HG02943 (cell line): ENCODE measurements around the gene SCARB2.
A peak's percentile ranks its signal among the peaks of the same experiment; 100 is the strongest.

Experiments
- ATAC-seq: cut with Tn5 transposase; IDR thresholded peaks from one replicate; pipeline ENCODE4 v1.9.1; 2021; ENCODE audit warnings: mild to moderate bottlenecking, low read depth, moderate library complexity; ENCODE audit not compliant: unreplicated experiment

SCARB2 gene

DNA sequence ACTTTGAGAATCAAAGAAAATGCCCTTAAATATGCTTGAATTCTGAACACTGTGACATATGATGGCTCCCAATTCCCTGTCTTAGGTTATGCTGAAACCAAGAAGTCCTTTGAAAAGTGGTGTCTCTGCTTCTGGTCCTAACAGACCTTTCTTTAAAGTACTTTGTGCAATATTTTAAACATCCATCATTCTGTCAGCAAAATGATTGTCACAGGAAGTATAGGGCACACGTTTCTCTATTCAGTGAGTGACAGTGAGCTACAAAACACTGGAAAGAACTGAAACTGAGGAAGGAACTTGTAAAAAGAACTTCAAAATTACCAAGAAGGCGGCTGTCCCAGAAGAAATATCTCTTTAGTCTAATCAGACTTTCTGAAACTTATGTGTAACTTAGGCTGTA, 53.3 kb downstream of the SCARB2 start:
- ATAC-seq, result no peak

DNA sequence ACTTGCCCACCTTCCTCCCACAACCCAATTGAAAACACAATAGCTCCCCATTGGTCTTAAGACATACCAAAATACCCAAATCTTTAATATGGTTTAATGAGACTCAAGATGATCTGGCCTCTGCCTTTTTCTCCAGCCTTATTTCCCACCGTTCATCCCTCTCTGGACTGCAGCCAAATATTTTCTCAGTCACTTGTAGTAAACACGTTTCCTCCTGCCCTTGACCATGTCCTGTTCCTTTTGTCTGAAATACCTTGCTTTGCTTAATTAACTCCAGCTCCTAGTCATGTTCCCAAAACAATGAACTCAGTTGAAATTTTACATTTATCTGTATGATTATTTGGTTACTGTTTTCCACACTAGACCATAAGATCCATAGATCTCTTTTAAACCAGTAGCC, 57.0 kb downstream of the SCARB2 start:
- no peak for ATAC-seq

DNA sequence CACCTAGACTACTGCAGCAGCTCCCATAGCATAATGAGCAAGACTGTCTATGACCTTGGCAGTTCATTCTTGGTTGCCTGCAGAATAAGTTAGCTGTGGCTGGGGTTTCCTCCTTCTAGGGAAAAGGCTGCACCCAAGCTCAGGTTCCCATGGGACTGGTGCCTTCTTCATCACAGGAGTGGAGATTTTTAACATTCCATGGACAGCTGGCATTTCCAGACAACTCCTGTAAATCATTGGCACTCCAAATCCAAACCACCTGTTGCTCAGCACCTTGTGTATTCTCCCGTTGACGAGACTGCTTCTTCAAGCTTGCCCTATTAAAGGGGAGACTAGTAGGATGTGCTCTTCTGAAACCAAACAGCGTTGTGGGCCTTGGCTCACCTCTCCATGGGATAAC, 57.6 kb downstream of the SCARB2 start:
- ATAC-seq, result no peak

DNA sequence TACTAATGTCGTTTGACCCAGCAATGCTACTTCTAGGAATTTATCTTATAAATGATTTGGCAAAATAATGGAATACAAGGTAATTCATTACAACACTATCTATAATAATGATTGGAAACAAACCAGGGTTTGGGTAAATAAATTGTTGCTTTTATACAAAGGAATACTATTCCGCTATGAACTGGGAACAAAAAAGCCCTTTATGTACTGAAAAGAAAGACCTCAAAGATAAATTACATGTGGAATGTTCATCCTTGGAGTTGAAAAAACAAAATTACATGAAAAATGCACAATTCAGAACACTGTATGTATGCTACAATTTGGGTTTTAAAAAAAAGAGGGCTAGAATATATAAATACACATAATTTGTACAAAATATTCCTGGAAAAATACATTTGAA, 60.3 kb downstream of the SCARB2 start:
- ATAC-seq, result no peak

DNA sequence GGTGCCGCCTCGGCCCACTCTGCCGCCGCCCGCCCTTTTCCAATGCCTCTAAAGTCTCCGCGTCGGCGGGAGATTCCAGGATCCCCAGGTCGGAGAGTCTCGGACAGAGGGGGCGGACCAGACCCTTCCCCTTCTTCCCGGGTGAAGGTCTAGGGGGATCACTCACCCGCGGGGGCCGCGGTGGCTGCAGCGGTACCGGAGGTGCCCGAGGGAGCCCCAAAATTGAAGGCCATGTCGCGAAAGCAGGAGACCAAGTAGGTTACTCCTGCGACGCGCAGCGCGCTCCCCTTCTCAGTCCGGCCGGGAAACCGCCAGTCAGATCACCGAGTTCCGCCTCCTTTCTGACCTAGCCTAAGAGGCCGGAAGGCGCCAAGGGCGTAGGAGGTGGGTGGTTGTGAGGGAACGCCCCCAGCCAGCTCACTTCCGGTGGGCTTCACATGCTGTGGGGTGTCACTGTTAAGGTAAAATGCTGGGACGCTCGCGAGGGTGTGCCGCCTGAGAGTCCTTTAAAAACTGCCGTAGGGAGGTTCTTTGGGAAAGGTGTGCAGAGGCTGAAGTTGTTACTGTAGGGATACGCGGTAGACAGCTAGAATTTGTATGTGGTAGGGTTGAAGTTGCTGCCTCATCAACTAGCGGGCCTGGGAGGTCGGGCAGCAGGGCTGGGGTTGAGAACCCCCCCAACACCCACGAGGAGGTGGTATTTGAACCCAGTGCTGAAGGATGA, 65.3 kb downstream of the SCARB2 start, which contains the start of gene NUP54:
Gene NUP54 (minus strand): TSS at position 256 of the 724 bp plus-strand sequence. CDS start 23 bp downstream, at position 233.
- ATAC-seq, result peak; percentile 99

DNA sequence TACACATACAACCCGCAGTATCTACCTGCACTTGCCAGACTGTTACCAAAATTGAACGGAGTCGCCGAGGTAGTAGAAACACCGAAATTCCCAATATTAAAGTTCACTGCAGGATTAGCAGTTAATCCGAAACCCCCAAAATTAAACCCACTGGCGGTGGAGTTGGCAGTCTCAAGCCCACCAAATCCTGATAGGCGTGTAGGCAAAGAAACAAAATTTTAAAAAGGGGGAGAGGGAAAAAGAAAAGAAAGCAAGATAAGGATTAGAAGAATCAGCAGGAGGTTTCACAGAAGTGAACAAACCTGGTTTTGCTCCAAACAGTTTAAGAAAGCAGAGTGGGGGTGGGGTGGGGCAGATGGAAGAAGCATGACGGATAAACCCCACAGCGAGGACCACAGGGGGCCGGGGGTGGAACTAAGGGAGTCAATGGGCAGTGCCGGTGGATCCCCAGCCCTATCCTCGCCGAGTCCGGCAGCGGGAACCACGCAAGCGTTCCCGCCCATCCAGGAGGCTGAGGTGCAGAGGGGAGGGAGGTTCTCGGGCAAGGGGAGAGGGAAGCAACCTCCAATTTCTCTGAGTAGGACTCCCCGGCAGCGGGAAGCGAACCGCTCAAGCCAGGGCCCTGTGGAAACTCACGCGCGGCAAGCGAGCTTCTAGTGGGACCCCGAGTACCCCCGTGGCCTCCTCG, 66.0 kb downstream of the SCARB2 start:
- peak; percentile 27 for ATAC-seq

DNA sequence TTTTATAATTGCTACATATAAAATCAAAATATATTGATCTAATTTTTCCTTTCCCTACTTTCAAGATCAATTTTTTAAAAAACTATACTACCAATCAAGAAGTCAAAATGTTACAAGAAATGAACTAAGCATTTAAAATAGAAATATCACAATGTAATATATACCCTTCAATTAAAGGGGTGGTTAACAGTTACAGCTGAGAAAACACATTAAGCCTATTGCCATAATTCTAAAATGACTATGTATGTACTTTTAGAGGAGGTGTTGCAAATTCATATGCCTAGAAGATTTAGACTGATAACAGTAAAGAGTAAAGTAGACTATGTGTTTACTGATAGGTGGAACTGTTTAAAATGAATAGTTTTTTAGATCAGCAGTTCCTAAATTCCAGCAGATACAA, 69.1 kb downstream of the SCARB2 start:
- ATAC-seq, result no peak

DNA sequence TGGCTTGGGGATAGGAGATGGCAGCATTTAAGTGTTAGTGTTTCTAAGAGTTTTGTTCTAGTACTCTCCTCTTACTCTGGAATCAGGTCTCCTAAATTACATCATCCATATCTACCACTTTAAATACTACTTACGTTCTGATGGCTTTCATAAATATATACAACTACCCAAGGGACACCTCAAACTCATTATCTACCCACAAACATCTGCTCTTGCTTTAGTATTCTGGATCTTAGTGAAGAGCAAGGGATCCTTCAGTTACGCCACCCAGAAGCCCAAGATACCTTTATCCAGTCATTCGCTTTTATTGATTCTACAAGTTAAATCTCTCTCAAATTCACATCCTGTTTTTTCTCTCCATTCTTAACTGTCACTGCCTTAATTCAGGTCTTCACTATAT, 72.4 kb downstream of the SCARB2 start:
- ATAC-seq, result no peak

DNA sequence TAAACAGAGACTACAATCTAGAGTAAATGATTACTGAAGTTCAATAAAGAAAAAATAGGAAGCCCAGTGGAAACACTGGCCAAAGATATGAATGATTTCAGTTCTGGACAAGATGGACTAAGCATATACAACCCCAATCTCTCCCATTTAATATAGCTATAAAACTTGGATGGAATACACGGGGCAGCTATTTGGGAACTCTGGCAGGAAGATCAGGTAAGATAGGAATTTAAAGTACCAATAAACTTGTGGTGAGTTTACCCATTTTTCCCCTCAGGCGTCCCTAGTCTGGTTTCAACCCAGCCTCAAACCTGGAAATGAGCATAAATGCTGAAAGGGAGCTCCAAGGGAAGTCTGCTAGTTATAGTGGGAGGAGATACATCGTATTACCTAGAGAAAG, 85.9 kb downstream of the SCARB2 start:
- ATAC-seq, result no peak

DNA sequence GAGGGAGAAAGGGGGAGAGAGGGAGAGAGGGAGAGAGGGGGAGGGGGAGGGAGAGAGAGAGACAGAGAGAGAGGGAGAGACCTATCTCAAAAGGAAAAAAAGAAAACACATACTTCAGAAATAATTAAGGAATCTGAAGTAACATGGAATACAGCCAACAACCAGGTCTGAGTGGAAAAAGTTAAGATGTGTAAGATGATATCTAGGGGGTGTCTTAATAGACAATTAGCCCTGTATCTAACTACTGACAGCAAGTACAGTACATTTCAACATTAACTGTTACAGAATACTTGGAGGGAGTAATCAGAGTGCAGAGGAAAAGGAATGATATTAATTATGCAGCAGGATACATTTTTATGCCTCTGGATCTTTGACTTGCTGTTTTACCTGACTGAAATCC, 87.8 kb downstream of the SCARB2 start:
- ATAC-seq, result no peak

DNA sequence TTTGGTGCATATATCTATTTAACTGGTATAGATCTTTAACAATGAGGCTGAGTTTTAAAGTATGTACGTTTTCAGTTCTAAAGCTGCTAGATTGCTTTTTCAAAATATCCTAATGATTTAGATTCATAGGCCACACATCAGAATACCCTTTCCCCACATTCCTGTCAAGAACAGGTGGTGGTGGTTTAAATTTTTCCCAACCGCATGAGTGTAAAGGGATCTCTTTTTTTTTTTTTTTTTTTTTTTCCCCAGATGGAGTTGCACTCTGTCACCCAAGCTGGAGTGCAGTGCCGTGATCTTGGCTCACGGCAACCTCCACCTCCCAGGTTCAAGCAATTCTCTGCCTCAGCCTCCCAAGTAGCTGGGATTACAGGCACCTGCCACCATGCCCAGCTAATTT, 93.4 kb downstream of the SCARB2 start:
- no peak for ATAC-seq

DNA sequence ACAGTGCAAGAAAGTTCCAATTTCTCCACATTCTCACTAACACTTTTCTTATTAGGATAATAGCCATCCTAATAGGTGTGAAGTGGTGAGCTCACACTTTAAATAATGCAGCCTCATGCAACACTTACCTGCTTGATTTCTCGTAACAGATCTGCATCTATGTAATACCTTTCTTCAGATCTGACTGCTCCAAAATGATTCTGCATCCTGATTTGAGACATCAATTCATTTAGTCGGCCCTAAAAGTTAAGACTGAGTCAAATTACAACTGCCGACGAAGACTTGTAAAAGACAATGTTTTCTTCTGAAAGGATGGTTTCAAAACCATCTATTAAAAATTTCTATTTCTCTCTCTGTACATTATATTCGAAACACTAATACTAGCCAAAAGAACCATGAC, 96.1 kb downstream of the SCARB2 start:
- no peak for ATAC-seq

DNA sequence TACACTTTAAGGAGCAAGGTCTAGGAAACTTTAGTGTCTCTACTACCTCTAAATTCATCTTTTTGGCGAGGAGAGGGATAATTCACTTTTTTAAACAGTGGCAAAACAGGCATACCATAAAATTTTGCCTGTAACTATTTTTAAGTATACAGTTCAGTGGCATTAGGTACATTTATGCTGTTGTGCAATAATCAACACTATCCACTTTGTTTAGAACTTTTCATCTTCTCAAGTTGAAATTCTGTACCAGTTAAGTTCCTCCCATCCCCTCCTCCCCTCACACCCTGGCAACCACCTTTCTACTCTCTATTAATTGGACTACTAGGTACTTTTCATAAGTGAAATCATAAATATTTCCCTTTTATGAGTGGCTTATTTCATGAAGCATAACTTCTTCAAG, 96.8 kb downstream of the SCARB2 start:
- ATAC-seq, result no peak
